ENCODE measurements around the gene UQCRH.
"Not testable (repeated sequence)": the region's sequence is repeated elsewhere in the genome, so short reads cannot be mapped to it uniquely, and the experiment has no call there.

UQCRH gene

DNA sequence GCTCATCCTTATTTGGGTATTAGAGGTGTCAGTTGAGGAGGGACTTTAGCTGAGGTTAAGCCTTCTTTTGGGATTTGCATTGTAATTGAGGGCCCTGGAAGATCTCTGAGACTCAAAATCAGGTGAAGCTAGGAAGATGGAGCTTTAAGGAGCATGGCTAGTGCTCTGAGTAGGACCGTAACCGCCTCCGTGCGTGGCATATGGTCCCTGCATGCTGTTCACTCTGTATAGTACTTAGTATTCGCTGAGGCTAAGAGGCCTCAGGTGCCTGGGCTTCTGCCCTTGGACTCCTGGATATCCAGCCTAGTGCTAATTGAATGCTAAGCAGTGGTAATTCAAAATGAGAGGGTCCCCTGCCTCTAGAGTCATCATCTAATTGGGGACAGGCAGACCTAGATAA, 59.6 kb downstream of the UQCRH start:
- TF ChIP-seq, protein P1, sequence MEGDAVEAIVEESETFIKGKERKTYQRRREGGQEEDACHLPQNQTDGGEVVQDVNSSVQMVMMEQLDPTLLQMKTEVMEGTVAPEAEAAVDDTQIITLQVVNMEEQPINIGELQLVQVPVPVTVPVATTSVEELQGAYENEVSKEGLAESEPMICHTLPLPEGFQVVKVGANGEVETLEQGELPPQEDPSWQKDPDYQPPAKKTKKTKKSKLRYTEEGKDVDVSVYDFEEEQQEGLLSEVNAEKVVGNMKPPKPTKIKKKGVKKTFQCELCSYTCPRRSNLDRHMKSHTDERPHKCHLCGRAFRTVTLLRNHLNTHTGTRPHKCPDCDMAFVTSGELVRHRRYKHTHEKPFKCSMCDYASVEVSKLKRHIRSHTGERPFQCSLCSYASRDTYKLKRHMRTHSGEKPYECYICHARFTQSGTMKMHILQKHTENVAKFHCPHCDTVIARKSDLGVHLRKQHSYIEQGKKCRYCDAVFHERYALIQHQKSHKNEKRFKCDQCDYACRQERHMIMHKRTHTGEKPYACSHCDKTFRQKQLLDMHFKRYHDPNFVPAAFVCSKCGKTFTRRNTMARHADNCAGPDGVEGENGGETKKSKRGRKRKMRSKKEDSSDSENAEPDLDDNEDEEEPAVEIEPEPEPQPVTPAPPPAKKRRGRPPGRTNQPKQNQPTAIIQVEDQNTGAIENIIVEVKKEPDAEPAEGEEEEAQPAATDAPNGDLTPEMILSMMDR (IDR thresholded peaks at IDR 0.05; ENCODE audit: low read depth, low read length), result no peak
- DNase-seq (ENCODE audit: extremely low read depth, low read depth), result no peak

DNA sequence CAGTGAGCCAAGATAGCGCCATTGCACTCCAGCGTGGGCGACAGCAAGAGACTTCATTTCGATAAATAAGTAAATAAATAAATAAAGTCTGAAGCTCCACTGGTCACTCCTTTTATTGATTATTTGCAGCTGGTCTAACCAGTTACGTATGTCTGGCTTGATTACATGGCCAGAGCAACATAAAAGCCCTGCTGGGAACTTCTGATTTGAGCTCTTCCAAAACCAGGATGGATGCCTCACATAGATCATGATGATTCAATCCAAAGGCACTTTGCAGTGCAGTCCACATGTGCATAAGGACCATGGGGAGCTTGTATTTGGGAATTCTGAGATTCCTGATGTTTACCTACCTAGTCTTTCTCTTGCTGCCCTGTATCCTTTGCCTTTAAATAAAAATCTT, 61.1 kb downstream of the UQCRH start:
- TF ChIP-seq, protein P1 (IDR thresholded peaks at IDR 0.05; ENCODE audit: low read depth, low read length), result no peak
- DNase-seq (ENCODE audit: extremely low read depth, low read depth), result peak; percentile 65

DNA sequence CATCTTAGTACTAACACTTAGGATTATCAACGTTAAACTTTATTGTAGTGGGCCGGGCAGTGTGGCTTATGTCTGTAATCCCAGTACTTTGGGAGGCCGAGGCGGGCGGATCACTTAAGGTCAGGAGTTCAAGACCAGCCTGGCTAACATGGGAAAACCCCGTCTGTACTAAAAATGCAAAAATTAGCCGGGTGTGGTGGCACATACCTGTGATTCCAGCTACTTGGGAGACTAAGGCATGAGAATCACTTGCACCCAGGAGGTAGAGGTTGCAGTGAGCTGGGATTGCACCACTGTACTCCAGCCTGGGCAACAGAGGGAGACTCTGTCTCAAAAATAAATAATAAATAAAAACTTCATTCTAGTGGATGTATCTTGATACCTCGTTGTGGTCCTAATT, 62.3 kb downstream of the UQCRH start:
- DNase-seq (ENCODE audit: extremely low read depth, low read depth), result not testable (repeated sequence)
